ENCODE measurements around the gene QRFP. TPM values are rescaled to one million over a fixed set of nuclear protein-coding genes. Genes with fewer than 3 reads are reported as not detected.

QRFP gene
- total RNA-seq, 1 experiment from 2014 or later, result not detected

DNA sequence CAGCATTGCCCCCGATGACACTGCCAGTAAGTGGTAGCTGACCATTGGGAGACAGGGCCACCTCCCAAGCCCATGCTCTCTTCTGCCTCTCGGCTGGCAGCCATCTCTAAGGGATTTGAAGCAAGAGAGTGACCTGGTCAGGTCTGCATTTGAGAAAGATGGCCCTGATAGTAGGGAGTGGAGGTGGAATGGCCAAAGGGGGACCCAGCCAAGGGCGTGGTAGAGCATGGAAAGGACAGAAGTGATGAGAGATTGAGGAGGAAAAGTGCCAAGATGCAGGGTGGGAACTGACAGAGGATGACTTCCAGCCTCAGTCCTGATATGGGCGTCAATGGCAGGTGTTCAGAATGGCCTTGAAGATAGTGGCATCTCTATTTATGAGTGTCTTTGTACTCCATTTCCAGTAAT lies 52.6 kb downstream of the QRFP start:
- intact Hi-C loops (cut with micrococcal nuclease; ENCODE audit: unreplicated experiment), result no loop called here
- no TSS peak for BruUV-seq (replicated peaks)
- CTCF ChIA-PET, result no interaction called here
- no peaks in the 10 kb centered on the region for H3K27me3 Mint-ChIP-seq (ENCODE audit: unreplicated experiment)
- H3K9me3 Mint-ChIP-seq (ENCODE audit: low read depth, unreplicated experiment), result no peaks in the 10 kb centered on the region
- TF ChIP-seq, protein P1, sequence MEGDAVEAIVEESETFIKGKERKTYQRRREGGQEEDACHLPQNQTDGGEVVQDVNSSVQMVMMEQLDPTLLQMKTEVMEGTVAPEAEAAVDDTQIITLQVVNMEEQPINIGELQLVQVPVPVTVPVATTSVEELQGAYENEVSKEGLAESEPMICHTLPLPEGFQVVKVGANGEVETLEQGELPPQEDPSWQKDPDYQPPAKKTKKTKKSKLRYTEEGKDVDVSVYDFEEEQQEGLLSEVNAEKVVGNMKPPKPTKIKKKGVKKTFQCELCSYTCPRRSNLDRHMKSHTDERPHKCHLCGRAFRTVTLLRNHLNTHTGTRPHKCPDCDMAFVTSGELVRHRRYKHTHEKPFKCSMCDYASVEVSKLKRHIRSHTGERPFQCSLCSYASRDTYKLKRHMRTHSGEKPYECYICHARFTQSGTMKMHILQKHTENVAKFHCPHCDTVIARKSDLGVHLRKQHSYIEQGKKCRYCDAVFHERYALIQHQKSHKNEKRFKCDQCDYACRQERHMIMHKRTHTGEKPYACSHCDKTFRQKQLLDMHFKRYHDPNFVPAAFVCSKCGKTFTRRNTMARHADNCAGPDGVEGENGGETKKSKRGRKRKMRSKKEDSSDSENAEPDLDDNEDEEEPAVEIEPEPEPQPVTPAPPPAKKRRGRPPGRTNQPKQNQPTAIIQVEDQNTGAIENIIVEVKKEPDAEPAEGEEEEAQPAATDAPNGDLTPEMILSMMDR (IDR thresholded peaks at IDR 0.05; ENCODE audit: unreplicated experiment), result no peak
- H3K27ac Mint-ChIP-seq (ENCODE audit: unreplicated experiment), result no peak overlapping the region
- H3K36me3 Mint-ChIP-seq (ENCODE audit: insufficient read depth, unreplicated experiment), result no peaks in the 10 kb centered on the region
- DNase-seq, result no peak
- H3K4me1 Mint-ChIP-seq (ENCODE audit: low read depth, unreplicated experiment), result peaks cover 30% of the 10 kb centered on the region
- H3K4me3 Mint-ChIP-seq (ENCODE audit: low read depth, unreplicated experiment), result no peak overlapping the region

DNA sequence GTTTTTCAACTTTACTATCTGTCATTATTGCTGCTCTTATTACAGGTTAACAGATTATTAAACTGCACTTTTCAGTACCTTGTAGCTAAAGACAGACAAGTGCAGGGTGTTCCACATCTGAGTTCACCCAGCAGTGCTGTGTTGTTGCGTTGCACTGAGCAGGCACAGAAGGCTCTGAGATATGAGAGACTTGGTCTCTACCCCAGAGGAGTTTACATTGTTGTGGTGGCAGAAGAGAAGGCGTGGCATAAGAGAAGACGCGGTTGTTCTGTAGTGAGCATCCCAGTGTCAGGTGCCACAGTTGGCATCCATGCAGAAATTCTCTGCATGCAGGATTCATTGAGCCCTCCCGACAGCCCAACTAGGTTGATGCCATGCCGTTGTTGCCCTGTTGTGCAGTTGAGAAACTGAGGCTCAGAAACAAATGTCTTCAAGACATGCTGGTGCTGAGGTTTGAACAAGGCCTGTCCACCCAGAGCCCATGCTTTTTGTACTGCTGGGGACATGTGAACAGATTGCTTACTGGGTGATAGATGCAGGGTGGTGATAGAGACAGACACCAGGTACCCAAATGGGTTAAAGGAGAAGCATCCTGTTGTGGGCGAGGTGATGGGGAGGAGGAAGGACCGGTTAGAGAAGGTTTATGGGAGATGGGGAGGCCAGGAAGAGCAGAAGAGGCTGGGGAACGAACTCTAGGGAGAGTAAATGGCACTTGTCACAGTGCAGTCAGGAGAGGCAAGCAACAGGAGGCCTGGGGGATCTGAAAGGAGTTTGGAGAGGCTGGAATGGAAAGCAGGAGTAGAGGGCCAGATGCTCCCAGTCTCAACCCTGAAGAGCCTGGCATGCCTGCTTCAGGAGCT lies 53.3 kb downstream of the QRFP start:
- BruUV-seq (replicated peaks), result no TSS peak
- Mint-ChIP-seq H3K27ac (ENCODE audit: unreplicated experiment) (no peak overlapping the region), H3K4me1 (ENCODE audit: low read depth, unreplicated experiment) (peaks cover 38% of the 10 kb centered on the region), H3K4me3 (ENCODE audit: low read depth, unreplicated experiment) (no peak overlapping the region), H3K36me3 (ENCODE audit: insufficient read depth, unreplicated experiment) (no peaks in the 10 kb centered on the region), H3K9me3 (ENCODE audit: low read depth, unreplicated experiment) (no peaks in the 10 kb centered on the region), H3K27me3 (ENCODE audit: unreplicated experiment) (no peaks in the 10 kb centered on the region)
- TF ChIP-seq, protein P1 (IDR thresholded peaks at IDR 0.05; ENCODE audit: unreplicated experiment), result no peak
- CTCF ChIA-PET, result no interaction called here
- no peak for DNase-seq
- intact Hi-C loops (cut with micrococcal nuclease; ENCODE audit: unreplicated experiment), result no loop called here

Other genes with a start within 250 kb of the QRFP start
- gene PRDM12, start 232.2 kb downstream of the QRFP start, total RNA-seq (2022), result not detected in 2 replicates
- gene EXOSC2, start 203.0 kb downstream of the QRFP start, total RNA-seq (2022), result 42.9 and 43.0 TPM in 2 replicates
- 29.6 and 30.0 TPM in 2 replicates for gene ABL1, start 61.6 kb downstream of the QRFP start, total RNA-seq (2022)
- gene FIBCD1, start 42.4 kb upstream of the QRFP start, total RNA-seq (2022), result 1.4 and 1.5 TPM in 2 replicates
- not detected in 2 replicates for gene LAMC3, start 112.4 kb upstream of the QRFP start, total RNA-seq (2022)
- 24.3 and 27.2 TPM in 2 replicates for gene AIF1L, start 199.7 kb upstream of the QRFP start, total RNA-seq (2022)
- 47.6 and 50.0 TPM in 2 replicates for gene NUP214, start 228.8 kb upstream of the QRFP start, total RNA-seq (2022)